ENCODE results near the gene ITPK1. TPM values are rescaled to one million over a fixed set of nuclear protein-coding genes. Genes with fewer than 3 reads are reported as not detected.

ITPK1 gene
- total and polyA plus RNA-seq, 2 donors (not counting 3 experiments of a cell fraction or from before 2014, with no cell fraction given) = 39.6 to 51.8 TPM

- FAIRE-seq (no peak), DNase-seq (ENCODE audit: low read depth, low spot score) (no peak)
- no peak overlapping the region for H3K27ac ChIP-seq (ENCODE audit: insufficient read depth, low read depth, low read length)
- no peaks in the 10 kb centered on the region for H3K9me1 ChIP-seq (replicated peaks; ENCODE audit: control insufficient read depth, extremely low read depth, insufficient read depth, low read length)
- dilution Hi-C loops (cut with MboI; ENCODE audit: extremely low pct_ligation_motif_present, low sequenced_read_pairs) = no loop called here
- TF ChIP-seq FOS (IDR thresholded peaks at IDR 0.05; ENCODE audit: borderline replicate concordance, insufficient read depth, low read length) = no peak
- no peak for TF ChIP-seq POLR2A (IDR thresholded peaks at IDR 0.05; ENCODE audit: low read depth, low read length)
- TF ChIP-seq EZH2 (IDR thresholded peaks at IDR 0.05; ENCODE audit: borderline replicate concordance, low read depth, low read length, severe bottlenecking) = no peak
- no peak for TF ChIP-seq CTCF (IDR thresholded peaks at IDR 0.05; ENCODE audit: extremely low read depth in 1 of 2, insufficient read depth in 1 of 2, low read depth in 1 of 2, low read length in 2 of 2)
- TF ChIP-seq GATA2 (IDR thresholded peaks at IDR 0.05; ENCODE audit: insufficient read depth, insufficient read length, low read depth, low read length) = no peak
- TF ChIP-seq MYC (IDR thresholded peaks at IDR 0.05; ENCODE audit: low read depth, low read length) = no peak
- TF ChIP-seq JUN (IDR thresholded peaks at IDR 0.05; ENCODE audit: borderline replicate concordance, insufficient read depth, insufficient read length, low read depth) = no peak
- TF ChIP-seq POLR2AphosphoS5 (IDR thresholded peaks at IDR 0.05; ENCODE audit: insufficient read depth, low read depth, low read length) = no peak
- no peak for TF ChIP-seq MAX (IDR thresholded peaks at IDR 0.05; ENCODE audit: insufficient read depth, insufficient read length)
- no peaks in the 10 kb centered on the region for H3K79me2 ChIP-seq (ENCODE audit: control insufficient read depth, insufficient read depth, low read length)
- BruUV-seq (replicated peaks) = no TSS peak
- no peak overlapping the region for H2AFZ ChIP-seq (ENCODE audit: low read depth, low read length)
- no peak overlapping the region for H3K4me3 ChIP-seq (replicated peaks in 1 of 3; ENCODE audit: insufficient read depth in 1 of 3, low read depth in 1 of 3, low read length in 3 of 3)
- H3K9me3 ChIP-seq (replicated peaks; ENCODE audit: control insufficient read depth, insufficient read depth, low read length) = no peaks in the 10 kb centered on the region
- no peak overlapping the region for H3K4me2 ChIP-seq (ENCODE audit: insufficient read depth, low read length)
- intact Hi-C loops (cut with micrococcal nuclease) = no loop called here
- H3K9ac ChIP-seq (replicated peaks; ENCODE audit: extremely low read depth, insufficient read depth, low read length) = no peak overlapping the region
- no peaks in the 10 kb centered on the region for H3K27me3 ChIP-seq (ENCODE audit: control insufficient read depth in 2 of 2, insufficient read depth in 2 of 2, low read length in 2 of 2)
- H3K4me1 ChIP-seq (ENCODE audit: control insufficient read depth, extremely low read depth, insufficient read depth, low read length) = no peaks in the 10 kb centered on the region
- no peaks in the 10 kb centered on the region for H3K36me3 ChIP-seq (ENCODE audit: control insufficient read depth in 2 of 2, extremely low read depth in 1 of 2, insufficient read depth in 2 of 2, low read length in 2 of 2)
- ChIA-PET CTCF (no interaction called here), POLR2A (no interaction called here)
- H4K20me1 ChIP-seq (replicated peaks; ENCODE audit: control insufficient read depth, extremely low read depth, insufficient read depth, low read length) = no peaks in the 10 kb centered on the region
These were observed 109.9 kb downstream of the ITPK1 start for GRCh38 chr14:93005838-93006237.
